Activated CD4-positive, CD25-positive, alpha-beta regulatory T cell treated with anti-CD3 and anti-CD28 coated beads, Interleukin-2, amount 50 U/mL, for 16 hours (primary cell): ENCODE data around the gene GAREM1.

Experiments used
- DNase-seq: peaks from one replicate; pipeline ENCODE4 v3.0.0-alpha.2; 2020; ENCODE audit warnings: low read depth, low spot score

GAREM1 gene

DNA sequence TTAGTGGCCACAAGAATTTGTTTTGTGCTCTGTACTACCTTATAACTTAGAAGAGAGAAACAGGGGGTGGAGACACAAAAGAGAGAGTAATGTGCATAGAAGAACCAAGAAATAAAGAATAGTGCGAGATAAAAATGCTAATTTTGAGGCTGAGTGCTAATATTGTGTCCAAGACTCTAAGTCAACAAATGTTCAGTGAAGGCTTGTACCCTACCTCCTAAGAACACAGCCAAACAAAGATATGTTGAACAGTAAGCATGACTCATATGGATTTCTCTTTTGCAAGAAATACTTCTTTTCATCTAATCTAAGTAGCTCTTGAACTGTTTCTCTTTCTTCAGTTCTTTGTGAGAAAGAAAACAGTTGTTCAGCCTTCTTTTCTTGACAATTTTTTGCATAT, 45.2 kb downstream of the GAREM1 start:
- no peak for DNase-seq

DNA sequence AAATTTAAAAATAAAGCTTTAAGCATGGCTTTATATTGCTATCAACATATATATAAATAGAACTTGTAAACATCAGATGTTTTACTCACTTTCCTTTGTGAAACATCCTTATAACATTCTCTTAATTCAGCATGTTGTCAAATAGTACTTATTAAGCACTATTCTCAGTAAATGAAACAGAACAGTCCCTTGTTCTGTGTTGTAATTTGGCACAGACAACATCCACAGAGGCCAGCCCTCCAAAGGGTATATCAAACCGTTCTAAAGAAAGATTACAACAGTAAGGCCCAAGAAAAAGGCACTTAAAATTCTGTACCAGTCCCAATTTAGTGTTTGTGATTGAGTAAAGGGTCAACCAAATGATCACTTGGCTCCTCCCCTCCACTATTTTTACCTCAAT, 46.0 kb downstream of the GAREM1 start:
- no peak for DNase-seq

DNA sequence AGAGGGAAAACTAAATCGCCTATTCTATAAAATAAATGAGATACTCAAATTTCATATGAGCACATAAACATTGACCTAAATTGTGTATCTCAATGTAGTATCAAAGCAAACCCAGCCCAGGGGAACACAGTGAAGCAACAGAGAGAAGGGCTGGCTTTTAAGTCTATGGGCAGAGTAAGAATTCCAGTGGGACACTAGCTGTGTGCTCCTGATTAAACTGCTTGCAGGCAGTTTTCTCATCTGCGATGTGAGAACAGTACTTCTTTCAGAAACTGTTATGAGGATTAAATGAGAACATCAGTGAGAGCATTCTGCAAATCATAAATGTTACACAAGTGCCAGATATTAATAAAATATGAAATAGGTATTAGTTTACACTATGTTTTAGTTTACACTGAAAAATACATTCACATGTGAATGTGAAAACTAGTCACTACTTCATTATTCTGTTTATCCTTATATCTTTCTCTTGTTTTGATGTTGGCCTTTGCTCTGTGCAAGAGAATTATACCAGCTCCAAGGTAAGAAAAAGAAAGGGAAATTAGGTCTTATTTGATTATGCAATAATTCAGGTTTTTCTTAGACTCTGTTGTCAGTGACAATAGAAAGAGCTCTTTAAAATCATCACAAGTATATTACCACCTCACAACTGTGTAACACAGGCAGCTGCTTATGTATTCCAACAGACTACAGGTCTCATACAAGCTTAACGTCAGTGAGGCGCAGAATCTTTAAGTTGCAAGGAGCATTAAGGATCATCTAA, 47.5 kb downstream of the GAREM1 start:
- DNase-seq = no peak

DNA sequence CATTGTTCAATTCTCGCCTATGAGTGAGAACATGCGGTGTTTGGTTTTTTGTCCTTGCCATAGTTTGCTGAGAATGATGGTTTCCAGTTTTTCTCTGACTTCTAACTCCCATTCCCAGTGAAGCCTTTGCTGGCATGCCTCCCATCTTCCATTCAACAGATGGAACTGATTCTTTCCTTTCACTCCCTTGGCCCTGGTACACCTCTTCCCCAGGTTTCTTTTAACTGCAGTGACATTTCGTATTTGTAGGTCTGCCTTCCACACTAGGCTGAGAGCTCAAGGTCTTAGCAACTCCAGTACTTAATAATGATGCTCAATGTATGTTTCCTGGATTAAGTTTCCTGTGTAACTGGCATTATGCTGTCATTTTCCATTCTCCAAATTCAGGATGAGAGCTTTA, 48.5 kb downstream of the GAREM1 start:
- no peak for DNase-seq

DNA sequence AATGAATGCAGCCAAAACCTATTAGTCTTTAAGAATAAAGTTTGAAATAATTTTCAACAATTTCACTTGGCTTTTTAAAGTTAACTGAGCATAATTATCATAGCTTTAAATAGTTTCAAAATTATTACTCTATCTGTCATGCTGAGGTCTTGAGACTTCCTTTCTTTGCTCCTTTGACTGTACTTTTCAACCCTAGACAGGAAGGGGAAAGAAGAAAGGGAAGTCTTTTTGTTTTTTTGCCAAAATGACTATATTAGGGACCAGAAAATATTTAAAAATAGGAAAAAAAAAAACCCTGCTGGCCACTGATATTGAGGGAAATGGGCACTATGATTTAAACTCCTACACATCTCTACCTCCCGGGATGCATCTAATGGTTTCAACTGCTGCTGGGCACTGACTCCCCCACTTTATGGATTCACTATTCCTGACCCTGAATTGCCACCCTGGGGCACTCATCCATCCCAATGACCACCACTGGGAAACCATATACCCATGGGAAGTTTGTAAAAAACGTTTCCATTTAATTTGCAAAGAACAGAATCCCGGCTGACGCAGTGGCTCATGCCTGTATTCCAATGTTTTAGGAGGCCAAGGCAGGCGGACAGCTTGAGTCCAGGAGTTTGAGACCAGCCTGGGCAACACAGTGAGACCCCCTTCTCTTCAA, 50.5 kb downstream of the GAREM1 start:
- DNase-seq = no peak

DNA sequence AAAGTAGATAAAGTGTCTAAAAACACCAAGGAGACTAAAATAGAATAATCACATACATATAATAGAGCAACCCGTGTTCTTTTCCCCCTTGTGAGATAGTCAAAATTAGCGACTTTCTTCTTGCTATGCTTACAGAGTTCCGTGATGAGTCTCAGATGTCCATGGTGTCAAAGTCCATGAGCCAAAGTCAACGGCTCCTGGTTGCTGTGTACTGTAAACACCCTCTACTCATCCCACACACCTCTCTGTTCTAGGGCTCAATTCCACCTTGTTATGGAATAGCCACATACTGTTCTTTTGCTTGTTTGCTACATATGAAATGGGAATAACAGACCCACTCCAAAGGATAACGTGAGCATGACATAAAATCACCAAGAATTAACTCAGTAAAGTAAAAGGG, 52.5 kb downstream of the GAREM1 start:
- no peak for DNase-seq

DNA sequence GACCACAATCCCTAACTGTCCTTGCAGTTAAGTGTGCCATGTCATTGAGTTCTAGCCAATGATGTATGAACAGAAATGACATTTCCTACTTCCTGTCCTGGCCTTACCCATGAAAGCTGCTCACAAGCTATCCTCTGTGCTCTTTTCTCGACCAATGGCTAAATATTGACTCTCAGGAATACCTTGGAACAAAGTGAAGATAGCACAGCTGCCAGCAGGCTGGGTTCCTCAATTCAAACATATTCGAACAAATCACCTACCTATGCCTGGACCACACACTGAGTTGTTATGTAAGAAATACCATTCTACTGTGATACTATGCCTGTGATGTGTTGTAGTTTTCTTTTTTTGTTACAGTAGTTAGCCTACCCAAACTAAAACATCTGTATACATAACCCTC, 65.1 kb downstream of the GAREM1 start:
- no peak for DNase-seq

DNA sequence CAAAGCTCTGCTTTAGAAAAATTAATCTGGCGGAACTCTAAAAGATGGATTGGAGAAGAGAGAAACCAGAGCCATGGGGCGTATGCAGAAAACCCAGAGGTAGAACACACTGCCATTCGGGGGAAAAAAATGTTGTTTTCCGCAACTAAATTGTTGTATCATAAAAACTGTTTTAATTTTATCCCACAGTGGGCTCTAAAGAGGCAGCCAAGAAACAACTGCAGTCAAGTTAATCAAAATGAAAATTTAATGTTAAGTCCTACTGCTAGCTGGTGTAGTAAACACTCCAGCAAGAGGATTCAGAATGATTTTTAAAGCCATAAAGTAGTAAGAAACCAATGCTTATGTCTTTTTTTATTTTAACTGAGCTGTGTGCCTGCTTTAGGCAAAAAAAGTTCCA, 69.1 kb downstream of the GAREM1 start:
- DNase-seq = no peak

DNA sequence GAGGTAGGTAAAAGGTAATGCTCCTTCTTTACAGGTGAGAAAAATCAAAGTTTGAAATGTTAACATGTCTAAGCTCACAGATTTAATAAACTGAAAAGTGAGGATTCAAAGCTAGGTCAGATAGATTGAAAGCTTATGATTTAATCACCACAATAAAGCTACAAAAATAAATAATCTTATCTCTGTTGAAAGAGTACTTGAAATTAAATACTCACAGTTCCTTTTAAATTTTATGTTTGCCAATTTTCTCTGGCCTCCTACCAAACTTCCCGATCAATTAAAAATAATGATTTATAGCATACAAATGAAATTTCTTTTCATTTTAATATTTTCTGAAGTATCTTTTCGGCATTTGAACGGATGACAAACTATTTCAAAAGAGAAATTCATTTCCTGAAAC, 77.3 kb downstream of the GAREM1 start:
- DNase-seq = no peak

DNA sequence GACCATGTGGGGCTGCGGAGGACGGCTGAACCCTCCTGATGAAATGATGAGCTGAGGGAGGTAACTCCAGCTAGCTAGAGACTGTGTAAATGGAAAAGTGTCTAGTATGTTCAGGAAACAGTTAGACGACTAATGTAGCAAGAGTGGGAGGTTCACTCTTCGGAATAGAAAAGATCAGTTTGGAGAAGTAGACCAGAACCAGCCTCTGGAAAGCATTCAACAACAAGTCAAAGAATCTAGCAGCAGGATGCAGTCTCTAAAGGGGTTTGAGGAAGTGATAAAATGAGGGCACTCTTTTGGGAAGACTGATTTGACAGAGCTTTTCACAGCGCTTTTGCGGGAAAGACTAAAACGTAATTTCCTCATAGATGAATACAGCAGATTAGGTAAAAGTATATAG, 79.6 kb downstream of the GAREM1 start:
- no peak for DNase-seq

DNA sequence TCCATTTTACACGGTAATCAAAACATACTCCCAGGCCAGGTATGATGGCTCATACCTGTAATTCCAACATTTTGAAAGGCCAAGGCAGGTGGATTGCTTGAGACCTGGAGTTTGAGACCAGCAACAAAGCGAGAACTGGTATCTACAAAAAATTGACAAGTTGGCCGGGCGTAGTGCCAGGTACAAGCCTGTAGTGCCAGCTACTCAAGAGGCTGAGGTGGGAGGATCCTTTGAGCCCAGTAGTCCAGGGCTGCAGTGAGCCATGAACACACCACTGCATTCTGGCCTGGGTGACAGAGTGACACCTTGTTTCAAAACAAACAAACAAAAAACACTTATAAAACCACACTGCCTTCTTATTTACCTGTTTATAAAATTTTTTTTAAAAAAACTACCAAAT, 80.8 kb downstream of the GAREM1 start:
- no peak for DNase-seq

DNA sequence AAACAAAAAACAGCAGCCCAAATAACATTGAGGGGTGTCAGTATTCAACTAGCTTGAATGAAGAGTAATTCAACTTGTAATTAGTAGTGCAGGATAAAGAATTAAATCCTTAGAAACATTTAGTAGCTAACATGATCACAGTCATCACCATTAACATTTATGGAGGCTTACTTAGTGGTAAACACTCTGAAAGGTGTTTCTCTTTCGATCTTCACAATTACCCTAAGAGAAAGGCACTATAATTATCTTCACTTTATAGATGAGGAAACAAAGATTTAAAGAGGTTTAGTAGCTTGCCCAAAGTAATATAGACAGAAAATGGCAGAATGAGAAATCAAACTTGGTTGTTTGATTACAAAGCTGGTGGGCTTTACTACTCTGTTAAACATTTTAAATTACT, 81.5 kb downstream of the GAREM1 start:
- no peak for DNase-seq

DNA sequence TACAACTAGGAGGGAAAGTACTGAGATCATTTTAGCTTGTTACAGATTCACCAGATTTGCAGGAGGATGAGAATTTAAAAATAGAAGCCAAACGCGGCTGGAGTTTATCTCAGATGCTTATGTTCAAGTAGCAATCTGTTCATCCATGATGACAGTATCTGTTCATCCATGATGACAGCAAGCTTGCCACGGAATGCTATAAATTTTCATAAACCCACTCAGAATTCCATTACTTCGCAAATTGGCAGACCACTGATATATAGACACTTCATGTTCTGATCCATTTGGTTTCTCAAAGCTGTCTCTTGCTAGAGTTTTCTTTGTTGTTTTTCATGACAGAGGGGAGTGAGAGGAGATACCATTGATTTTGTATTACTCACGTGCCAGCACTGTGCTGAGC, 84.2 kb downstream of the GAREM1 start:
- DNase-seq = no peak

DNA sequence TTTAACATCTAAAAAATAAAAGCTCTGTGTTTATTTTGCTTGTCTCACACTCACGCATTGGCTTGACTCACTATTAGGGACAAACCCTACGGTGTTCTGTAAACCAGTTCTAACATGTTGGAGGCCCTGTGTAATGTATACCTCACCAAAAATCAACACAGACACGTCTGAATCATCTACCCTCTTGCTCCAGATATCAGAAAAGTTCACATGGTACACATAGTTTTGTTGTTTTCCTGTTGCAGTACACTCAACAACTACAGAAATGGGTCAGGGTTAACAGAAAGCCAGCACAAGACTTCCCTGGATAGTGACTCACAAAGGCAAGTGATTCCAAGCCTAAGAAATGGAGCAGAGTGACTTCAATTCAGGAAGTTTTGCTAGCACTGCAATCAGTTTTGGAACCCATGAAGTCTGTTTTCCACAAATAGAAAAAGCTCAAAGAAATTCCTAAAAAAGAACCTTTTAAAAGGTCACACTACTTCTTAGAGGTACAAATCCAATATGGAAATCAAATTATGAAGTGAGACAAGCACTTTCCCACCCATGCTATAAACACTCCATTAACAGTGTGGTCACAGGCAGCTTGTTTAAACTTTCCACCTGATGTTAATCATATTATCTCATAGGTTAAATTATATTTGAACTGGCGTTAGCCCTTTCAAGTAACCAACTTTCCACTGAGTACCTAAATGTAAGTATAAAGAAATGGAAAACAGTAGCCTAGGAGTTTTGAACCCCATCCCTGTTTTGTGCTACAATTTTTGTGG, 87.4 kb downstream of the GAREM1 start:
- no peak for DNase-seq

DNA sequence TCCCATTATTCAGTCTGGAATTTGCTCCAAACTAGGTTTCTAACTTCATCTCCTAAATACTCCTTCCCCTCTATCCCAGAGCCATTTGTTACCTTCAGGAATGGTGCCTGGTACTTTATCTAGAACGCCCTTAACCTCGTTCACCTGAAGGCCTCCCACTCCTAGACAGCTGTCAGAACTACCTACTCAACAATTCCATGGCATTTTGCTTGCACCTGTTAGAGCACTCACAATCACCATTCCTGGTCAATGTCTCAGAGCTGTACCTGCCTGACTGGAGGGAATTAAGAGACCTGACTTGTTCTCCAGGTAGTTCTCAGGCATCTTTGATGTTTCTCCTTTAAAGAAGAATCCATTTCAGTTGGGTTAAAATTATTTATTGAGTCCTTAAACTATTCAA, 88.9 kb downstream of the GAREM1 start:
- DNase-seq = no peak

DNA sequence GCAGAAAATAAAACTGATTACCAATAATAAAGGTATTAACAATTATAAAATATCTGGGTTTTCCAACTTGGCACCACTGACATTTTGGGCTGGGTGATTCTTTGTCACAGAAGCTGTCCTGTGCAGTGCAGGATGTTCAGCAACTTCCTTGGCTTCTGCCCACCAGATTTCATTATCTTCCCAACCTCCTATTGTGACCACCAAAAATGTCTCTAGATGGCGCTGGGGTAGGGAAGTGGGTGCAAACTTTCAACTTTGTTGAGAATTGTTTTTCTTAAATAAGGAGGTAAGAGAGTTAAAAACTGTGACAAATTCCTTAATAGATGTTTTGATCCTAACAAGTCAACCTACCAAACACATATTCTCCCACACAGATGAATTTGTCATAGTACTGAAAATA, 90.1 kb downstream of the GAREM1 start:
- DNase-seq = no peak

DNA sequence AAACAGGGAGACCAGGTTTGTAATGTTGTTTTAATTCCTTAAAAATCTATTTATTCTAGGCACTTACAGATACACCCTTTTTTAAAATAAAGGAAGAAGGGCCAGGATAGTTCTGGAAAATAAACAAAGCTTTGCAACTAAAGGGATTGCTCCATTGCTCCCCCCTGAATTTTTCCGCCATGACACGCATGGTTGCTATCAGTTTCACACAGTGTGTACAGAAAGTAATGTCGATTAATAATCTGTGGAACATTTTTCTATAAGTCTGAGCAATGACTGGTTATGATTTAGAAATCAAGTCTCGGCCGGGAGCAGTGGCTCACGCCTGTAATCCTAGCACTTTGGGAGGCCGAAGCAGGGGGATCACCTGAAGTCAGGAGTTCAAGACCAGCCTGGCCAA, 90.8 kb downstream of the GAREM1 start:
- no peak for DNase-seq

DNA sequence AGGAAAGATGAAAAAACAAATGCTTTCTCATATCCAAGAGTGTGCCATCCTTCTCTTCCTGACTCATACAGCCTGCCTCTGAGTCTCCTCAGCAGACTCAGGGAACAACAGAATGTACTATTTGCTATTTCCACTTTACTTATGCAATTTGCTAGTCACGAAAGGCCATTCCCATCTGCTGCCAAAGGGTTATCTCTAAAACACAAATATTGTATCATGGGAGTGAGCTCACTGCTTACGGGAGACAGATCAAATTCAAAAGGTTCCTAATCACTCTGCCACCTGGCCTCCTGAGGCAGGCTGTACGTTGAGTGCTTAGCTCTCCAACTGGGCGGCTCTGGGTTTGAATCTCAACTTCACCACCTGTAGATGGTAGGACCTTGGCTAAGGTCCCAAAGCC, 92.0 kb downstream of the GAREM1 start:
- DNase-seq = no peak

DNA sequence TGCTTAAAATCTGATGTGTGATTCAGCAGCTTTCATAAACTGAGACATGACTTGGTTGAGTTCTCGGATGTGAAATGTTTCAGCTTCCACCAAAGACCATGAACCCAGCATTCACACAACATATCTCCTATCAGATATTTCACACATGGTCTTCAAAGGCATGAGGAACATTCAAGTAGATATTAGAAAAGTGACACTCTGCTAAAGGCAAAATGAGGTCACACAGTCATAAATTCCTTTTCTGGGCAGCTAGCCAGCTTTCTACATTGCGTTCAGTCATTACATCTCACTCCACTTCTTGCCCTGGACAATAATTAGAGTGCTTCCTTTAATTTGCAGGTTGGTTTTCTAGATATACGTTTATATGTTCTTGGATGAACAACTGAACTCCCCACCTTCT, 96.7 kb downstream of the GAREM1 start:
- DNase-seq = no peak

DNA sequence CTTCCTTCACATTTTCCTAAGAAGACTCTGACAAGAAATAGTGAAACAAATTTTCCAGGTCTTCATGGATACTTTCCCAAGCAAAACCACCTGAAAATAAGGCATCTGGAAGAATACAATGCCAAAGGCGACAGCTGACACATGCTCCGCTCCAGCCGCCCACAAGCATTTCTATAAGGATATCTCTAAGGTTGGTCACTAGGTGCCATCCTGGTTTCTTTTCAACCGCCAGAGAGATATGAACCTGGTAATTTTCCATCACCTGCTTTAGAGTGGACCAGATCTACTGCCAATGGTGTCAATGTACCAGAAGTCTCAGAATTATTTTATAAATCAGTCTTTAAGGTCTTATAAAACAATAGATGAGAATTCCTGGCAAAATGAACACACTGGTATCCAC, 97.2 kb downstream of the GAREM1 start:
- DNase-seq = no peak

DNA sequence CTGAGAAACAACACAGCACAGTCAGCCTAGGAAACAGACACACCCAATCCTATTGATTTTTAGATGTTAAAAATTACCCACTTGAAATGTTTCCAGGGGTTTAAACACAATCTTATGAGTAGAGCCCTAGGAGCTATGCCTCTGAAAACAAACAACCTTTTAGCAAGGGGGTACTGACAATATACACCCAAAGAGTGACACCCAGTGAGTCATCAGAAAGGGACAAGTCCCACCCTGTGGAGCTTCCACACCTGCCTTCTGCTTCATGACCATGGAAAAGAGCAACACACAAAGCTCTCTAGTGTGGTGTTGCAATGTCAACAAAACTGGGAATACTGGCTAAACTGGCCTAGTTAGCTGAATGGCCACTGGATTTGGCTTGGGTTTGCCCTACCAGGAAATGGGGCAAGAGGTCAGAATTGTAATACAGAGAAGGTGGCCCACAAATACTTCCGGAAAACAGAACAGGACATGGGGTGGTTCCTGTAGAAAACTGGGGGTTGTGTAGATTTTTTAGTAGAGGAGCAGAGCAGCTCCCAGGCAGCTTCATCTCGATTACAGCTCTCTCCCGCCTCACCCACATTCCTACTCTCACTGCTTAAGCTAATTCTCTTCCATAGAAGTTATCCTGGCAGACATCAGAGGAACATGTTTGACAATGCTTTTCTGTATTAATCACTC, 98.2 kb downstream of the GAREM1 start:
- DNase-seq = no peak

DNA sequence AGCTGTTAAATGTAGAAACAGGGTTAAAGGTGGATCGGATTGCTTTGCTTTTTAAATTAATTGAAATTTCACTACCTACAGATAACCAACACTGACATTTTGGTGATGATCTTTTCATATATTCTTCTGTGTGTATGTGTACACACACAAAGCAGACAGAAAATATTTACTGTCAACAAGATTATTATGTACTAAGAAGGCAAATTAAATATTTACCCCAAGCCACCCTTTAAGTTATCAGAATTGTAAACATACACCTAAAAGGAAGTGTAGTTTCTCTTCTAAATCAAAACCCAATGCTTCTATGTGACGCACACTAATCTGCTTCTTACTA, 98.7 kb downstream of the GAREM1 start:
- DNase-seq = no peak
